ENCODE results near the gene MYL3.

MYL3 gene

DNA sequence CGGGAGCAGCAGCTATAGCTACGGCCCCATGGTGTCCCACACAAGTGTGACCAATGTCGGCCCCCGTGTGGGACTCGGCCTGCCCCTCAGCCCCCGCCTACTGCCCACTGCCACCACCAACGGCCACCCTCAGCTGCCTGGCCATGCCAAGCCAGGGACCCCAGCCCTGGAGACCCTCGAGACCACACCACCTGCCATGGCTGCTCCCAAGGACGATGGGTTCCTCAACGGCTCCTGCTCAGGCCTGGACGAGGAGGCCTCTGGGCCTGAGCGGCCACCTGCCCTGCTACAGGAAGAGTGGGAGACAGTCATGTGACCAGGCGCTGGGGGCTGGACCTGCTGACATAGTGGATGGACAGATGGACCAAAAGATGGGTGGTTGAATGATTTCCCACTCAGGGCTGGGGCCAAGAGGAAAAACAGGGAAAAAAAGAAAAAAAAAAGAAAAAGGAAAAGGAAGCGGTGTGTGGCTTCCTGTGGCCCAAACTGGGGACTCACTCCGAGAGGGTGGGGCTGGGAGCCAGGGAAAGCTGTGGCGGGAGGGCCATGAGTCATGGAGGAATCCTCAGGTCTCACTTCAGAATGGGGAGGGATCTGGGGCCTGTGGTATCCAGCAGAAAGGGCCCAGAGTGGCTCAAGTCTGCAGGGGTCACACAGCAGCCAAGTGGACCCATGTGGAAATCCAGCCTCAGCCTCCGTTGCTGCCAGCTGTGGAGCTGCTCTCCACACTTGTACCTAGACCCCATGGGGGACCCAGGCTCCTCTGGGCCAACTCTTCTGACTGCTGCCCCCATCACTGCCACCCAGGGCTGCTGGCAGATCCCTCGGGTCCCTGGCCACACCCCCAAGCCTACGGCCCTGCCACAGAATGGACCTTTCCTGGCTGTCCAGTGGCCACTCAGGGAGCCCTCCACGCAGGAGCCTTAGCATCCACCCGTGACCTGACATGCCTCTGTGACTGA is 40.4 kb upstream of the MYL3 start:
- Mint-ChIP-seq H3K4me1 (ENCODE audit: low read depth) (peaks cover 2% of the 10 kb centered on the region), H3K36me3 (ENCODE audit: low read depth) (no peaks in the 10 kb centered on the region), H3K9me3 (no peaks in the 10 kb centered on the region), H3K27me3 (ENCODE audit: low read depth) (peaks cover 5% of the 10 kb centered on the region), H3K27ac (no peak overlapping the region), H3K4me3 (no peak overlapping the region)
- no peak for DNase-seq (ENCODE audit: low spot score)

DNA sequence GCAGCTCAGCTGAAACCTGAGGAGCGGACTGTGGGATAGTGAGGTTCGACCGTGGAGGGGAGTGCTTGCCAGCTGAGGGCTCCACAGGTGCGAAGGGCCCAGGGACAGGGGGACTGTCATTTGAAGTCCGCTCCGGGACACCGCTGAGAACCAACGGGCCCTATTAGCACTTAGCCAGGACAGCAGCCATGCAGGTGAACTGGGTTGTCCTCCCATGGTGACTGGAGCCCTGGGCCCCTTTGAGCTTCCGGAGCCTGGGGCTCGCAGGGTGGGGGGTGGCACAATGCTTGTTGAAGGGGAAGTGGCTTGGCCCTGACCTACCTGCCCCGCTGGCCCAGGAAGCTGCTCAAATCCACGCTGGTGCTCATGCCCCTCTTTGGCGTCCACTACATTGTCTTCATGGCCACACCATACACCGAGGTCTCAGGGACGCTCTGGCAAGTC is 39.0 kb upstream of the MYL3 start:
- no peak overlapping the region for H3K4me3 Mint-ChIP-seq
- H3K9me3 Mint-ChIP-seq: no peaks in the 10 kb centered on the region
- no peaks in the 10 kb centered on the region for H3K36me3 Mint-ChIP-seq (ENCODE audit: low read depth)
- DNase-seq (ENCODE audit: low spot score): no peak
- peaks cover 2% of the 10 kb centered on the region for H3K4me1 Mint-ChIP-seq (ENCODE audit: low read depth)
- H3K27me3 Mint-ChIP-seq (ENCODE audit: low read depth): peaks cover 11% of the 10 kb centered on the region
- no peak overlapping the region for H3K27ac Mint-ChIP-seq

DNA sequence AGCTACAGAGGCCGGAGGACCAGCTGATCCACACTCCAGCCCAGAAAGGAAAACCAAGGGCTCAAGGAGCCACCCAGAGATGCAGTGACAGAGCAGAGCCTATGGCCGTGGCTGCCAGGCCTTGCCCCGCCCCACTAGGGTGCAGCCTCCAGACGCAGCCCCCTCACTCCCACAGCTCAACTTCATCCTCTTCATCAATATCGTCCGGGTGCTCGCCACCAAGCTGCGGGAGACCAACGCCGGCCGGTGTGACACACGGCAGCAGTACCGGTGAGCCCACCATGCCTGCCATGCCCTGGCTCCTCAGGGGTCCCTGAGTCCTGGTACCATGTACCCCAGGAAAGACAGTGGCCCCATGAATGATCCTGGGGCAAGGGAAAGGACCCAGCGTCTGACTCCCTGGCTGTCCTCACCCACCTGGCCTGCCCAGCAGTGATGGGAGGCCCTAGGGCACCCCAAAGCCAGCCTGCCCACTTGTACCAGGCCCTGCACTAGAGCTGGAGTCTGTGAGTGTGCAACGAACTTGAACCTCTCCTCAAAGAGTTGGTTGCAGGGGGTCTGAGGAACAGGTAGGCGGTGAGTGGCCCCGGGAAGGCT is 38.4 kb upstream of the MYL3 start:
- Mint-ChIP-seq H3K27ac (no peak overlapping the region), H3K4me3 (no peak overlapping the region), H3K27me3 (ENCODE audit: low read depth) (peaks cover 14% of the 10 kb centered on the region), H3K36me3 (ENCODE audit: low read depth) (no peaks in the 10 kb centered on the region), H3K4me1 (ENCODE audit: low read depth) (peaks cover 2% of the 10 kb centered on the region), H3K9me3 (no peaks in the 10 kb centered on the region)
- no peak for DNase-seq (ENCODE audit: low spot score)

DNA sequence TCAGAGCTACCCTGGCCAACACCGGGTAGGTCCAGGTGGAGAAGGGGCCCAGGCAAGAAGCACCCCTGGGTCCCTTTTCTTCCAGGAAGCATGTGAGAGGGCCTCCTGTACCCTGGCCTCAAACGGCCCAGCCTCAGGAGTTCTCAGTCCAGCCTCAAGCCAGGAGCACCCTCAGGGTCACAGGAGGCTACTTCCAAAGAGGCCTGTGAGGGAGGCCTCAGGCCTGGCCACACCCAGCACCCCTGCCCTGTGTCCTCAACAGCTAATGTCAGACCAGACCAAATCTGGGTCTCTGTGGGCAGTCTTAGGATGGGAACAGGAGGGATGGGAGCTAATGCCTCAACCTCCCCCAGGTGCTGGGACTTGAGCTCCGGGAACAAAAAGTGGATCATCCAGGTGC is 37.8 kb upstream of the MYL3 start:
- peaks cover 2% of the 10 kb centered on the region for H3K4me1 Mint-ChIP-seq (ENCODE audit: low read depth)
- H3K9me3 Mint-ChIP-seq: no peaks in the 10 kb centered on the region
- H3K27ac Mint-ChIP-seq: no peak overlapping the region
- no peak for DNase-seq (ENCODE audit: low spot score)
- H3K27me3 Mint-ChIP-seq (ENCODE audit: low read depth): peaks cover 16% of the 10 kb centered on the region
- no peaks in the 10 kb centered on the region for H3K36me3 Mint-ChIP-seq (ENCODE audit: low read depth)
- no peak overlapping the region for H3K4me3 Mint-ChIP-seq

DNA sequence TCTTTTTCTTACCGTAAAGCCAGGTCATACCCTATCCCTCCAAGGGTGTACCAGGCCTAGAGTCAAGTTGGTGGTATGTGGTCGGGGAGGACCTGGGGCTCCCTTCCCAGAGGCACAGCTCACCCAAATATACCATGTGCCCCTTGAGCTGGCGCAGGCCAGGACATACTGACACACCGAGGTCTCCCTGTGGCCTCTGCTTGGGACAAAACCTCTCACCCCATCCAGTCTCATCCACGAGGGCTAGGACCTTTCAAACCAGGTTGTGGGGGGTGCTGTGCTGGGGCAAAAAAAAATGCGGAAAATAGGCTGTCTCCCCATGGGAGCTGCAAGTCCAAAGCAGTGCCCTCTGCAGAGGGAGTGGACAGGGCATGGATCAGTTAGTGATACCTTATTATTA is 37.1 kb upstream of the MYL3 start:
- Mint-ChIP-seq H3K4me3 (no peak overlapping the region), H3K27me3 (ENCODE audit: low read depth) (peaks cover 19% of the 10 kb centered on the region), H3K27ac (no peak overlapping the region), H3K4me1 (ENCODE audit: low read depth) (peaks cover 2% of the 10 kb centered on the region), H3K36me3 (ENCODE audit: low read depth) (no peaks in the 10 kb centered on the region), H3K9me3 (no peaks in the 10 kb centered on the region)
- DNase-seq (ENCODE audit: low spot score): no peak

DNA sequence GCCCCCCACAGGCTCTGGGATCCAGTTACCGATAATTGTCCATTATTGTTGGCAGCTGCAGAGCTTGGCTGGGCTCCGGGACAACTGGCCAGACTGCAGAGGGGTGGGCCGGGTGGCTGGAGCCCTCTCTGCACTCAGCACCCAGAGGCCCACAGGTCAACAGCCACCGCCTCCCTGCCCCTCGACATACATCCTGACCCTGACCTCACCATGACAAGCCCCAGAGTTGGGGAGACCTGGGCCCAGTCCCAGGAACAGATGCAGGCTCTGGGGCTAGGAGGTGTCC is 36.7 kb upstream of the MYL3 start:
- H3K27me3 Mint-ChIP-seq (ENCODE audit: low read depth): peaks cover 19% of the 10 kb centered on the region
- H3K27ac Mint-ChIP-seq: no peak overlapping the region
- DNase-seq (ENCODE audit: low spot score): no peak
- no peak overlapping the region for H3K4me3 Mint-ChIP-seq
- no peaks in the 10 kb centered on the region for H3K9me3 Mint-ChIP-seq
- H3K36me3 Mint-ChIP-seq (ENCODE audit: low read depth): no peaks in the 10 kb centered on the region
- peaks cover 2% of the 10 kb centered on the region for H3K4me1 Mint-ChIP-seq (ENCODE audit: low read depth)

DNA sequence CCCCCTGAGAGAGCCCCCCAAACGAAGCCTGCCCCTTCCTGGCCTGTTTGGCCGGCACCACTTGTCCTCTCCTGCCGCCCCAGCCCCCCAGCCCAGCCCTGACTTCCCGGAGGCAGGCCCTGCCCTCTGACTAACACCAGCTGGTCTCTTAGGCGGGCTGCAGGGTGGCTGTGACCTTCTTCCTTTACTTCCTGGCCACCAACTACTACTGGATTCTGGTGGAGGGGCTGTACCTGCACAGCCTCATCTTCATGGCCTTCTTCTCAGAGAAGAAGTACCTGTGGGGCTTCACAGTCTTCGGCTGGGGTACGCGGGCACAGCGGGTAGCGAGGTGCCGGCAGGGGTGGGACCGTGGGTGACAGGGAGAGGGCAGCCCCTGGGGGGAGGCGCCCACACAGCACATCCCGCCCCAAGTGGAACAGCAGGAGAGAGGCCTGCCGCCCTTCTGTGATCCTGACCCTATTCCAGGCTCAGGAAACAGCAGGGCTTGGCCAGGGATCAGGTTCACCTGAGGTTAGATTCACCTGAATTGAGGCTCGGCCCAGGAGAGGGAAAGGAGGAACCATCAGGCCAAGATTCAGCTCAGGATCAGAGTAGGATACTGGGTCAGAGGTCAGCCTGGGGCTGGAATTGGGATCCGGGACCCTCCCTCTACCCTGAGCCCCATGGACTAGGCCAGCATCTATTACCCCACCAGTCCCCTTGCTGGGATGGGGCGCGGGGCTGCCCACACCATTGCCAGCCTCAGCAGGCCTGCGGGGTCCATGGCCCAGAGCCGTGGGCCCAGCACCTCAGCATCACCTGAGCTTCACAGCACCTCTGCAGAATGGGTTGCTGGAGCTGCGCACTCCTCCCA is 36.1 kb upstream of the MYL3 start:
- Mint-ChIP-seq H3K36me3 (ENCODE audit: low read depth) (no peaks in the 10 kb centered on the region), H3K9me3 (no peaks in the 10 kb centered on the region), H3K4me3 (no peak overlapping the region), H3K27me3 (ENCODE audit: low read depth) (peaks cover 21% of the 10 kb centered on the region), H3K4me1 (ENCODE audit: low read depth) (peaks cover 2% of the 10 kb centered on the region), H3K27ac (no peak overlapping the region)
- no peak for DNase-seq (ENCODE audit: low spot score)

DNA sequence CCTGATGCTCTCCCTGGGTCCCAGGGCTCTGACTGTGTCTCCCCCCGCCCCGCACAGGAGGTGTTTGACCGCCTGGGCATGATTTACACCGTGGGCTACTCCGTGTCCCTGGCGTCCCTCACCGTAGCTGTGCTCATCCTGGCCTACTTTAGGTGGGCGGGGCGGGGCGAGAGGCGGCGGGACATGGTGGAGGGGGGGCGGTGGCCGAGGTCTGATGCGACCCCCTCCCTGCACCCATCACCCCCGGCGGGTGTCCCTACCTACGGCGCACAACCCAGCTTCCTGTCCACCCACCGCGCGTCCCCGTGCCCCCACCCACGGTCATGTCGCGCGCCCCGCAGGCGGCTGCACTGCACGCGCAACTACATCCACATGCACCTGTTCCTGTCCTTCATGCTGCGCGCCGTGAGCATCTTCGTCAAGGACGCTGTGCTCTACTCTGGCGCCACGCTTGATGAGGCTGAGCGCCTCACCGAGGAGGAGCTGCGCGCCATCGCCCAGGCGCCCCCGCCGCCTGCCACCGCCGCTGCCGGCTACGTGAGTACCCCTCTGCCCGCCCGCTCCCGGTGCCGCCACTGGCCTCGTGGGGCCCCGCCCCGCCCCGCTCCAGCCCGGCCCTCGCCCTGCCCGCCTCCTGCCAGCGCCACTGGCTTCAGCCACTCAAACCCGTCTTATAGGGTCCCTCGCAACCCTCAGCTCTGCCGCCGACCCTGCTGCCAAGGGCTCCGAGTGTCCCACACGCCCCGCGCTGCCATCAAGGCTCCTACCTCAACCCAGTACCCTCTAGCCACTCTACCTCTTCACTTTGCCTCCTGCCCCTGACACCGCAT is 35.3 kb upstream of the MYL3 start:
- Mint-ChIP-seq H3K27me3 (ENCODE audit: low read depth) (peaks cover 29% of the 10 kb centered on the region), H3K36me3 (ENCODE audit: low read depth) (no peaks in the 10 kb centered on the region), H3K4me3 (no peak overlapping the region), H3K27ac (no peak overlapping the region), H3K4me1 (ENCODE audit: low read depth) (peaks cover 1% of the 10 kb centered on the region), H3K9me3 (no peaks in the 10 kb centered on the region)
- DNase-seq (ENCODE audit: low spot score): no peak

DNA sequence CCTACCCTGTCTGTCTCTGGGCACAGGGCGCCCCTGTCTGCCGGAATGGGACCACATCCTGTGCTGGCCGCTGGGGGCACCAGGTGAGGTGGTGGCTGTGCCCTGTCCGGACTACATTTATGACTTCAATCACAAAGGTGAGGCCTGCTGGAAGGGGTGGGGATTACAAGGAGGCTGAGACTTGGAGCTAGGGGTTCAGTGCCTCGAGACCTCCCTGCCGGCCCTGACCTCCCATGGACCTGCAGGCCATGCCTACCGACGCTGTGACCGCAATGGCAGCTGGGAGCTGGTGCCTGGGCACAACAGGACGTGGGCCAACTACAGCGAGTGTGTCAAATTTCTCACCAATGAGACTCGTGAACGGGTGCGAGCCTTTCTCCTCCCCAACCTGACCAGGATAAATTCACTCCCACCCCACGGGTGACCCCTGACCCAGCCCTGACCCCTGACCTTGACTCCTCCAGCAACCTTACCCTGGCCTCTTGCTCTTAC is 34.6 kb upstream of the MYL3 start:
- Mint-ChIP-seq H3K27ac (no peak overlapping the region), H3K9me3 (no peaks in the 10 kb centered on the region), H3K4me3 (no peak overlapping the region), H3K36me3 (ENCODE audit: low read depth) (no peaks in the 10 kb centered on the region), H3K4me1 (ENCODE audit: low read depth) (no peaks in the 10 kb centered on the region), H3K27me3 (ENCODE audit: low read depth) (peaks cover 35% of the 10 kb centered on the region)
- no peak for DNase-seq (ENCODE audit: low spot score)

DNA sequence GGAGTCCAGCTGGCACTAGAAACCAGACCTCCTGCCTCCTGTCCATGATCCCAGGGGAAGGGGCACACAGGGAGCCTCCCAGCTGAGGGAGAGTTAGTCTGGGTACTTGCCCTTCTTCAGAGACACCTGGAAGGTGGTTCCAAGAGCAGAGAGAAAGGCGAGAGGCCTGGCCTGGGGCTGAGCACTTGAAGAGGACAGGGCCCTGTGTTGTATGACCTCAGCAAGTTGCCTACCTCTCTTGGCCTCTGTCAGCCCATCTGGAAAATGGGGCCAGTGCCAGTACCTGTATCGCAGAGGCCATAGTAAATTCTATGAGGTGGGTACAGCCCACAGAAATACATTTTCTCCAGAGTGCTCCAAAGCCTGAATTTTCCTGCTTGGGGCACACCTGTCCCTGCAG is 33.8 kb upstream of the MYL3 start:
- no peaks in the 10 kb centered on the region for H3K36me3 Mint-ChIP-seq (ENCODE audit: low read depth)
- DNase-seq (ENCODE audit: low spot score): no peak
- H3K9me3 Mint-ChIP-seq: no peaks in the 10 kb centered on the region
- H3K27ac Mint-ChIP-seq: no peak overlapping the region
- no peaks in the 10 kb centered on the region for H3K4me1 Mint-ChIP-seq (ENCODE audit: low read depth)
- H3K27me3 Mint-ChIP-seq (ENCODE audit: low read depth): peaks cover 43% of the 10 kb centered on the region
- H3K4me3 Mint-ChIP-seq: no peak overlapping the region

DNA sequence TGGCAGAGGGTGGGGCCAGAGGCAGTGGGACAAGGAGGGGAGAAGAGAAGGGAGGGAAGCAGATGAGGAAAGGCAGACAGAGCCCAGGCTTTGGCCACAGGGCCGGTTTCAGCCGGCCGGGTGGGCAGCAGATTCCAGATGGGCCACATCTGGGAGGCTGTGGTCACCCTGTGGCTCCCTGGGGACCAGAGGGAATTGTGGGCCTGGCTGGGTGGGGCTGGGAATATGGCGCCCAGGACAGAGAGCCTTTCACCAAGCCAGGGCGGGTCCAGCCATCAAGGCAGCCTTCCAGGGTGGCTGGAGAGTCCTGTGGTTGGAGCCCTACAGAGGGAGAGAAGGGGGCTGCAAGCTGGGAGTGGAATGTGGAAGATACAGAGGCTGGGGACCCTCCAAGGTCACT is 33.1 kb upstream of the MYL3 start:
- peaks cover 49% of the 10 kb centered on the region for H3K27me3 Mint-ChIP-seq (ENCODE audit: low read depth)
- H3K36me3 Mint-ChIP-seq (ENCODE audit: low read depth): no peaks in the 10 kb centered on the region
- no peak for DNase-seq (ENCODE audit: low spot score)

DNA sequence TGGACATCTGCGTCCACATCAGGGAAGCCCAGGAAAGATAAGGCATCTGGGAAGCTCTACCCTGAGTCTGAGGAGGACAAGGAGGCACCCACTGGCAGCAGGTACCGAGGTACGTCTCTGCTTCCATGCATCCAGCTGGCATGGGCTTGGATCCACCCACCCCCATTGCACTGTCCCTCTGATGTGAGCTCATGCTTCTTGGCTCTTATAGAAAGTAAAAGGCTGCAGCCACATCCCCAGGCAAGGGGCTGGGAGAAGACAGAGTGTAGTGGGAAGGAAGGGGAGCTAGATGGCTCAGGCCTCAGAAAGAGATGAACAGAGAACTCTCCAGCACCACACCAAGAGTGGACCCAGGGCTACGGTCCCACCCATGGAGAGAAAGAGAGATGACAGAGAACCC is 32.5 kb upstream of the MYL3 start:
- DNase-seq (ENCODE audit: low spot score): no peak

More for the DNA sequence above, 33.1 kb upstream of the MYL3 start:
- Mint-ChIP-seq H3K9me3 (no peaks in the 10 kb centered on the region), H3K4me1 (ENCODE audit: low read depth) (no peaks in the 10 kb centered on the region), H3K4me3 (no peak overlapping the region), H3K27ac (no peak overlapping the region)

DNA sequence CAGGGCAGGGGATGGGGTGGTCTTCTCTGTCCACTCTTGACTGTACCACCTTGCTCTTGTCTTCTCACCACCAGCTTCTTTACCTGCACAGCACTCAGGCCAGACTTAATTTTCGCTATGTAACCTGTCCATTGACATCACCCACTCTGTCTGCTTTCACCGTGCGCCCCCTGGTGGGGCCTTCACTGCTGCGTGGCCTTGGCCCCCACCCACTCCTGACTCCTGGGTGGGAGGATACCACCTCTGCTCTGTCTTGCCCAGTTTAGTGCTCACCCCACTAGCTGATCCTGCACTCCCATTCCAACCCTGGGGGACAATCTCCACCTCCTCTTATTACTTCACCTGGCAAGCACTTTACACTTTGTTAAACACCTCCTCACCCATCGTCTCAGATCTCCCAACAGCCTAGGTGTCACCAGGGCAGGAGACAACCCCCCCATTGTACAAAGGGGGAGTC is 32.0 kb upstream of the MYL3 start:
- Mint-ChIP-seq H3K27me3 (ENCODE audit: low read depth) (peaks cover 58% of the 10 kb centered on the region), H3K4me1 (ENCODE audit: low read depth) (no peaks in the 10 kb centered on the region), H3K4me3 (no peak overlapping the region), H3K9me3 (no peaks in the 10 kb centered on the region), H3K27ac (no peak overlapping the region), H3K36me3 (ENCODE audit: low read depth) (no peaks in the 10 kb centered on the region)
- DNase-seq (ENCODE audit: low spot score): peak; percentile 63

More for the DNA sequence above, 32.5 kb upstream of the MYL3 start:
- Mint-ChIP-seq H3K27ac (no peak overlapping the region), H3K4me1 (ENCODE audit: low read depth) (no peaks in the 10 kb centered on the region), H3K36me3 (ENCODE audit: low read depth) (no peaks in the 10 kb centered on the region), H3K4me3 (no peak overlapping the region), H3K27me3 (ENCODE audit: low read depth) (peaks cover 56% of the 10 kb centered on the region), H3K9me3 (no peaks in the 10 kb centered on the region)
